Activated CD4-positive, alpha-beta T cell treated with anti-CD3 and anti-CD28 coated beads for 48 hours (primary cell): Measurements from ENCODE around the gene BCLAF1.
A peak's percentile ranks its signal among the peaks of the same experiment; 100 is the strongest.

Experiments
- DNase-seq: peaks from one replicate; pipeline ENCODE4 v3.0.0-alpha.2; 2020

BCLAF1 gene

GRCh38 chr6:136289579-136290409 is at the start of gene BCLAF1:
BCLAF1 (minus strand) TSS chr6:136289846; CDS start chr6:136279866, 9,980 bp downstream.
- peak; percentile 99 for DNase-seq

- no peak for DNase-seq
Measured at GRCh38 chr6:136338486-136338885, 48.8 kb upstream of the BCLAF1 start.

GRCh38 chr6:136337606-136338005 is 48.0 kb upstream of the BCLAF1 start:
- no peak for DNase-seq

GRCh38 chr6:136337121-136337520 is 47.5 kb upstream of the BCLAF1 start:
- no peak for DNase-seq

- no peak for DNase-seq
Measured at GRCh38 chr6:136335736-136336363, 46.2 kb upstream of the BCLAF1 start.

- DNase-seq = peak; percentile 24
Measured at GRCh38 chr6:136334853-136335252, 45.2 kb upstream of the BCLAF1 start.

- no peak for DNase-seq
Measured at GRCh38 chr6:136334465-136334846, 44.8 kb upstream of the BCLAF1 start.

GRCh38 chr6:136333824-136334464 is 44.3 kb upstream of the BCLAF1 start:
- no peak for DNase-seq

- DNase-seq = no peak
Measured at GRCh38 chr6:136331461-136331860, 41.8 kb upstream of the BCLAF1 start.

- DNase-seq = no peak
Measured at GRCh38 chr6:136330634-136331033, 41.0 kb upstream of the BCLAF1 start.

GRCh38 chr6:136326038-136326553 is 36.5 kb upstream of the BCLAF1 start:
- no peak for DNase-seq

GRCh38 chr6:136324686-136325380 is 35.2 kb upstream of the BCLAF1 start:
- DNase-seq = no peak

GRCh38 chr6:136323431-136324112 is 33.9 kb upstream of the BCLAF1 start:
- no peak for DNase-seq

- DNase-seq = no peak
Measured at GRCh38 chr6:136319732-136320131, 30.1 kb upstream of the BCLAF1 start.

- DNase-seq = no peak
Measured at GRCh38 chr6:136318676-136319075, 29.0 kb upstream of the BCLAF1 start.

- DNase-seq = no peak
Measured at GRCh38 chr6:136317971-136318370, 28.3 kb upstream of the BCLAF1 start.

- DNase-seq = peak; percentile 66
Measured at GRCh38 chr6:136317021-136317694, 27.5 kb upstream of the BCLAF1 start.

- DNase-seq = no peak
Measured at GRCh38 chr6:136315594-136315993, 25.9 kb upstream of the BCLAF1 start.

- DNase-seq = no peak
Measured at GRCh38 chr6:136312975-136313374, 23.3 kb upstream of the BCLAF1 start.

GRCh38 chr6:136309729-136310311 is 20.2 kb upstream of the BCLAF1 start:
- DNase-seq = no peak

- no peak for DNase-seq
Measured at GRCh38 chr6:136309171-136309570, 19.5 kb upstream of the BCLAF1 start.
